HG03565 (cell line): ENCODE data around the gene BCL2L12.
"Not testable (repeated sequence)": the region's sequence is repeated elsewhere in the genome, so short reads cannot be mapped to it uniquely, and the experiment has no call there.

Experiments
- ATAC-seq: cut with Tn5 transposase; IDR thresholded peaks from one replicate; pipeline ENCODE4 v1.9.1; 2021; ENCODE audit warnings: mild to moderate bottlenecking, moderate library complexity; ENCODE audit not compliant: unreplicated experiment

The BCL2L12 gene

DNA sequence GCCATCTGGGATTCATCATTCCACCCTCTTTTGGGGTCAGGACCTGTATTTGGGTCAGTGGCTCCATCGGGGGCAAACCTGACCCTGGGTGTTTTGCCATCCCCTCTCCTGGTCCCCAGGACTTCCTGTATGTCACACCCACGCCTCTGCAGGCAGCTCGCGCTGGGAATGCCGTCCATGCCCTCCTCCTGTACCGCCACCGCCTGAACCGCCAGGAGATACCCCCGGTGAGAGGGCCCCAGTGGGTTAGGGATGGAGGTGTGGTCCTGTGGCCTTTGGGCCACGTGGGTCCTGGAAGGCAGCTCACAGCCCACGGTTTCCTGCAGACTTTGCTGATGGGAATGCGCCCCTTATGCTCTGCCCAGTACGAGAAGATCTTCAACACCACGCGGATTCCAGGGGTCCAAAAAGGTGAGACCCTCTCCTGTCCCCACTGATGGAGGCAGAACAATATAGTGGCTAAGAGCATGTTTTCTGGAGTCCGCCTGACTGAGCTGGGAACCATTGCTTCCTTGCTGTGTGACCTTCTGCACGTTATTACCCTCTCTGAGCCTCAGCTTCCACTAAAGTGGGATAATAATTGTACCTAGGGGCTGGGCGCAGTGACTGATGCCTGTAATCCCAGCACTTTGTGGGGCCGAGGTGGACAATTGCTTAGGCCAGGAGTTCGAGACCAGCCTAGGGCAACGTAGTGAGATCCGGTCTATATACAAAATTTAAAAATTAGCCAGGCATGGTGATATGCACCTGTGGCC is 39.3 kb downstream of the BCL2L12 start:
- ATAC-seq, result no peak

DNA sequence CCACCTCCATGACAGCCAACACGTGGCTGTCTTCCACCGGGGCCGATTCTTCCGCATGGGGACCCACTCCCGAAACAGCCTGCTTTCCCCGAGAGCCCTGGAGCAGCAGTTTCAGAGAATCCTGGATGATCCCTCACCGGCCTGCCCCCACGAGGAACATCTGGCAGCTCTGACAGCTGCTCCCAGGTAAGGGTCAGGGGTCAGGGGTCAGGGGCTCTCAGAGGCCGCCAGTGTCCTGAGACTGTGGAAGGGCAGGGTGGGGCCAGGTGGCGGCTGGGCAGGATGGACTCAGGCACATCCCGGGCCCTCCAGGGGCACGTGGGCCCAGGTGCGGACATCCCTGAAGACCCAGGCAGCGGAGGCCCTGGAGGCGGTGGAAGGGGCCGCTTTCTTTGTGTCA is 40.2 kb downstream of the BCL2L12 start:
- ATAC-seq, result no peak

DNA sequence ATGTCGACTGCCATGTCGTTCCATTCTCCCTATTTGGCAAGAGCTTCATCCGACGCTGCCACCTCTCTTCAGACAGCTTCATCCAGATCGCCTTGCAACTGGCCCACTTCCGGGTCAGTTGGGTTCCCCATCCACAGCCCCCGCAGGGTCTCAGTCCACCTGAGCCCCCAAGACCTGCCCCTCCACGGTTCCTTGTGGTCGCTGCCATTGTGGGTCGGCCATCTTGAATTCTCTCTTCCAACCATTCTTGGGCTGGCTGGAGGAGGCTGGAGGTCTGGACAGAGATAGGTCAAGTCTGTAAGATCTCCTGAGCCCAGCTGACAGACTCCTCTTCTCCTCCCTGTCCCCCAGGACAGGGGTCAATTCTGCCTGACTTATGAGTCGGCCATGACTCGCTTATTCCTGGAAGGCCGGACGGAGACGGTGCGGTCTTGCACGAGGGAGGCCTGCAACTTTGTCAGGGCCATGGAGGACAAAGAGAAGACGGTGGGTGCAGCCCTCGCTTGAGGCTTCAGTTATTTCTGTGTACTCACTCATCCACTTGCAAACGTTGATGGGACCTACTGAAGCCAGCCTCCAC is 44.7 kb downstream of the BCL2L12 start:
- no peak for ATAC-seq

DNA sequence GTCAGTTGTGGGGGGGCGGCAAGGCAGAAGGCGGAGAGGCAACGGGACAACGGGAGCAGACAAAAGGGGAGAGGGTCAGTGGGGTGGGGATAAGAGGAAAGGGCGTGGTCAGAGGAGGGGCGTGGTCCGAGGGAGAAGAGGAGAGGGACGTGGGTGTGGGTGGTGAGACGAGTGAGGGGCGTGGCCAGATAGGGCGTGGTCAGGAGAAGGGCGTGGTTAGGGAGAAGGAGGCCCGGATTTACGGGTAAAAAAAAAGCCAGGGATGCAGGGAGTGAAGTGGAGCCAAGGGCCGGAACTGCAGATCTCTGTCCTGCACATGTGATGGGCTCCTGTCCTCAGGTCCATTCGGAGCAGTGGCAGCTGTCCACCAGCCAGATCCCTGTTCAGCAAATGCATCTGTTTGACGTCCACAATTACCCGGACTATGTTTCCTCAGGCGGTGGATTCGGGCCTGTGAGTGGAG is 46.7 kb downstream of the BCL2L12 start:
- ATAC-seq, result no peak

DNA sequence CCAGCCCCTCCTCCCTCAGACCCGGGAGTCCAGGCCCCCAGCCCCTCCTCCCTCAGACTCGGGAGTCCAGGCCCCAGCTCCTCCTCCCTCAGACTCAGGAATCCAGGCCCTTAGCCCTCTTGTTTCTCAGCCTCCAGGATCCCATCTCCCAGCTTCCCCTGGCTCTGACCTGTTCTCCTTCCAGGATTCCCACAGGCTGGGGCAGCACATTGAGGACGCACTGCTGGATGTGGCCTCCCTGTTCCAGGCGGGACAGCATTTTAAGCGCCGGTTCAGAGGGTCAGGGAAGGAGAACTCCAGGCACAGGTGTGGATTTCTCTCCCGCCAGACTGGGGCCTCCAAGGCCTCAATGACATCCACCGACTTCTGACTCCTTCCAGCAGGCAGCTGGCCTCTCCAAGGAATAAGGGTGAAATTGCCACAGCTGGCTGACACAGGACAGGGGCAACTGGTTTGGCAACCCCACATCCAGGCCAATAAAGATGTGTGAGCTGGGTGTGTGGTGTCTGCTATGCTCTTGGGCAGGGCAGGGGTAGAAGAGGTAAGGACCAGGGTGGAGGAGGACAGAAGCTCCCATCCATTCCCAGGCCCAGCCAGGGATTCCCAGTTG is 47.6 kb downstream of the BCL2L12 start:
- no peak for ATAC-seq

DNA sequence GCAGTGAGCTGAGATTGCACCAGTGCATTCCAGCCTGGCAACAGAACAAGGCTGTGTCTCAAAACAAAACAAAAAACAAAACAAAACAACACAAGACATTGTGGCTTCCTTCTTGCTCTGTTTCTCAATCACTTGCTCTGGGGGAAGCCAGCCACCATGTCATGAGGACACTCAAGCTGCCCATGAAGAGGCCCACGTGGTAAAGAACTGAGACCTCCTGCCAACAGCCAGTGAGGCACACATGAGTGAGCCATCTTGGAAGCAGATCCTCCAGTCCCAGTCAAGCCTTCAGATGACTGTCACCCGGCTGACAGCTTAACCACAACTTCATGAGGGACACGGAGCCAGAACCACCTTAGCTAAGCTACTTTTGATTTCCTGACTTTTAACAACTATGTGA is 50.4 kb downstream of the BCL2L12 start:
- ATAC-seq, result no peak

DNA sequence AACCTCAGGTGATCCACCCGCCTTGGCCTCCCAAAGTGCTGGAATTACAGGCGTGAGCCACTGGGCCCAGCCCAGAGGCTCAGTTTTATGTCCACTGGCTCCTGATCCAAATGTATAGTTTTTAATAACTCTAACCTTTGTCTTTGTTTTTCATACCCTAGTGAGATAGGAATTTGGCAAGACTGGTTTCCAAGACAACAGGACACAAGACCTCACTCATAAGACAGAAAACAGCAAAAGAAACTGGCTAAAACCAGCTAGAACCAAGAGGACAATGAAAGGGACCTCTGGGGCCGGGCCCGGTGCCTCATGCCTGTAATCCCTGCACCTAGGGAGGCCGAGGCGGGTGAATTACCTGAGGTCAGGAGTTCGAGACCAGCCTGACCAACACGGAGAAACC is 52.8 kb downstream of the BCL2L12 start:
- ATAC-seq, result no peak

DNA sequence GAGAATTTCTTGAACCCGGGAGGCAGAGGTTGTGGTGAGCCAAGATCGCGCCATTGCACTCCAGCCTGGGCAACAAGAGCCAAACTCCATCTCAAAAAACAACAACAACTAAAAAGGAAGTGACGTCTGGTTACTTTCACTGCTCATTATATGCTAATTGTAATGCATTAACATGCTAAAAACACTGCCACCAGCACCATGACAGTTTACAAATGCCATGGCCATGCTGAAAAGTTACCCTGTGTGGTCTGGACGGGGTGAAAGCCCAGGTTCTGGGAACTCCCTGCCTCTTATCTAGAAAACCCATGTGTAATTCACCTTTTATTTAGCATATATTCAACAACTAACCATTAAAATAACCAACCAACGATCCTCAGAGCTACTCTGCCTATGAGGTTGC is 53.3 kb downstream of the BCL2L12 start:
- ATAC-seq, result no peak

DNA sequence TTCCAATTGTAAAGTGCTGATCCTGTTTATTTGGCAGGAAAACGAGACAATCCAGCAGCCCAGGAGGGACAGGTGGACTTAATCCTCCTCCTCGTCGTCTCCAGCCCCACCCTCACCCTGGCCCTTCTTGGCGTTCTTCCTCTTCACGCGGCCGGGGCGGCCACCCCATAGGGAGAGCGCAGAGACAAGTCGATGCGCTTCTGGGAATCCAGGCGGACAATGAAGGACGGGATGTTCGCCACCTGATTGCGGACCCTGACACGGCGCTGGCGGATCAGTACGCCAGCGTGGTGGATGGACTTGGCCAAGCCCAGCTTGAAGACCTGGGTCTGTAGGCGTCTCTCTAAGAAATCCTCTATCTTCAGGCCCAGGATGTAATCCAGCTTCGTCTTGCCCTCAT is 53.7 kb downstream of the BCL2L12 start:
- not testable (repeated sequence) for ATAC-seq
